NCI-H2029 treated with DMSO at 0.1 percent for 48 hours (cell line): ENCODE measurements around the gene MRTO4.
"Not testable (repeated sequence)": the region's sequence is repeated elsewhere in the genome, so short reads cannot be mapped to it uniquely, and the experiment has no call there.

ENCODE experiments used
- DNase-seq: peaks from one replicate; lab custom pipeline; 2025; lab: John Stamatoyannopoulos, UW

Gene MRTO4

GRCh38 chr1:19270343-19270730 lies 18.7 kb downstream of the MRTO4 start:
- DNase-seq: not testable (repeated sequence)

GRCh38 chr1:19272064-19272463 lies 20.5 kb downstream of the MRTO4 start:
- no peak for DNase-seq

- no peak for DNase-seq
These were observed 21.7 kb downstream of the MRTO4 start for GRCh38 chr1:19273106-19273843.

- DNase-seq: not testable (repeated sequence)
These were observed 22.4 kb downstream of the MRTO4 start for GRCh38 chr1:19273844-19274531.

- DNase-seq: no peak
These were observed 23.0 kb downstream of the MRTO4 start for GRCh38 chr1:19274636-19275035.

GRCh38 chr1:19283891-19284290 lies 32.3 kb downstream of the MRTO4 start:
- DNase-seq: no peak

- DNase-seq: no peak
These were observed 33.3 kb downstream of the MRTO4 start for GRCh38 chr1:19284881-19285280.

- not testable (repeated sequence) for DNase-seq
These were observed 33.8 kb downstream of the MRTO4 start for GRCh38 chr1:19285366-19285765.

GRCh38 chr1:19285807-19286206 lies 34.2 kb downstream of the MRTO4 start:
- not testable (repeated sequence) for DNase-seq

- no peak for DNase-seq
These were observed 36.0 kb downstream of the MRTO4 start for GRCh38 chr1:19287436-19288185.

GRCh38 chr1:19288324-19289241 lies 37.0 kb downstream of the MRTO4 start, which contains the start of gene AKR7A3:
AKR7A3 (minus strand) TSS chr1:19288770; CDS start chr1:19288709, 61 bp downstream.
- DNase-seq: not testable (repeated sequence)

GRCh38 chr1:19289244-19289643 lies 37.6 kb downstream of the MRTO4 start:
- no peak for DNase-seq

- no peak for DNase-seq
These were observed 43.0 kb downstream of the MRTO4 start for GRCh38 chr1:19294638-19295037.

- no peak for DNase-seq
These were observed 48.6 kb downstream of the MRTO4 start for GRCh38 chr1:19300211-19300610.

- DNase-seq: not testable (repeated sequence)
These were observed 52.5 kb downstream of the MRTO4 start for GRCh38 chr1:19304081-19304480.

GRCh38 chr1:19305880-19306279 lies 54.3 kb downstream of the MRTO4 start:
- no peak for DNase-seq

GRCh38 chr1:19306941-19307340 lies 55.3 kb downstream of the MRTO4 start:
- DNase-seq: no peak

GRCh38 chr1:19307794-19308508 lies 56.3 kb downstream of the MRTO4 start:
- DNase-seq: no peak

GRCh38 chr1:19308509-19308907 lies 56.9 kb downstream of the MRTO4 start:
- no peak for DNase-seq

GRCh38 chr1:19309123-19309813 lies 57.7 kb downstream of the MRTO4 start:
- DNase-seq: no peak
